Measurements from ENCODE around the gene SAT1. TPM values are rescaled to one million over a fixed set of nuclear protein-coding genes. Genes with fewer than 3 reads are reported as not detected.

Gene SAT1
- total RNA-seq, 3 donors from 2014 or later: 267 to 574 (median 449) TPM

DNA sequence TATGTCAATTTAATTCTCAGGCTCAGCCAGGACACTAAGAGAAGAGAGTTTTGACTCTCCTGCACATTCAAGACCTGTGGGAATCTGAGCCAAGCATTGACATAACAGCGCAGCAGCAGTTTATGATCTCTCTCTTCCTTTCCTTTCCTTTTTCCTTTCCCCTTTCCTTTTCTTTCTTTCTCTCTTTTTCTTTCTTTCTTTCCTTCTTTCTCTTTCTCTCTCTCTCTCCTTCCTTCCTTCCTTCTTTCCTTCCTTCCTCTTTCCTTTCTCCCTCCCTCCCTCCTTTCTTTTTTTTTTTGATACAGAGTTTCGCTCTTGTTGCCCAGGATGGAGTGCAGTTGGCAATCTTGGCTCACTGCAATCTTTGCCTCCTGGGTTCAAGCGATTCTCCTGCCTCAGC is 21.6 kb downstream of the SAT1 start:
- H3K36me3 ChIP-seq (ENCODE audit: low read depth): no peaks in the 10 kb centered on the region
- H3K9me3 ChIP-seq: no peaks in the 10 kb centered on the region
- TF ChIP-seq, protein P1, sequence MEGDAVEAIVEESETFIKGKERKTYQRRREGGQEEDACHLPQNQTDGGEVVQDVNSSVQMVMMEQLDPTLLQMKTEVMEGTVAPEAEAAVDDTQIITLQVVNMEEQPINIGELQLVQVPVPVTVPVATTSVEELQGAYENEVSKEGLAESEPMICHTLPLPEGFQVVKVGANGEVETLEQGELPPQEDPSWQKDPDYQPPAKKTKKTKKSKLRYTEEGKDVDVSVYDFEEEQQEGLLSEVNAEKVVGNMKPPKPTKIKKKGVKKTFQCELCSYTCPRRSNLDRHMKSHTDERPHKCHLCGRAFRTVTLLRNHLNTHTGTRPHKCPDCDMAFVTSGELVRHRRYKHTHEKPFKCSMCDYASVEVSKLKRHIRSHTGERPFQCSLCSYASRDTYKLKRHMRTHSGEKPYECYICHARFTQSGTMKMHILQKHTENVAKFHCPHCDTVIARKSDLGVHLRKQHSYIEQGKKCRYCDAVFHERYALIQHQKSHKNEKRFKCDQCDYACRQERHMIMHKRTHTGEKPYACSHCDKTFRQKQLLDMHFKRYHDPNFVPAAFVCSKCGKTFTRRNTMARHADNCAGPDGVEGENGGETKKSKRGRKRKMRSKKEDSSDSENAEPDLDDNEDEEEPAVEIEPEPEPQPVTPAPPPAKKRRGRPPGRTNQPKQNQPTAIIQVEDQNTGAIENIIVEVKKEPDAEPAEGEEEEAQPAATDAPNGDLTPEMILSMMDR (IDR thresholded peaks at IDR 0.05): no peak
- no peak for DNase-seq
- ATAC-seq: no peak
- H3K4me3 ChIP-seq: no peak overlapping the region
- intact Hi-C loops (cut with DNase I, micrococcal nuclease): no loop called here
- H3K4me1 ChIP-seq (ENCODE audit: low read depth): peaks cover 4% of the 10 kb centered on the region

DNA sequence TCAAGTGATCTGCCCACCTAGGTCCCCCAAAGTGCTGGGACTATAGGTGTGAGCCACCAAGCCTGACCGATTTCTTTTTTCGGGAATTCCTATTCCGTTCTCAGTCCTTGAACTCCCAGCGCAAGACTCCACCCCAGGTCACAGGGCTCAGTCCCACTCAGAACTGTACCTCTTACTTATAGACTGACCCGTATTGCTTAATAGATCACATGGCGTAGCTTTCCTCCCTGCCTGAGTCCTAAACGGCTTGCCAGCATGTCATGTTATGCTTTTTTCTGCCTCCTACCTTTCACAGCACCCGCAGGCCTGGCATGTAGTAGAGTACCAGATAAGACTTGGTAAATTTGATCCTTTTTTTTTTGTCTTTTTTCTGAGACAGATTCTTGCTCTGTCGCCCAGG is 22.4 kb downstream of the SAT1 start:
- ATAC-seq (no peak), DNase-seq (no peak)
- Histone ChIP-seq H3K9me3 (no peaks in the 10 kb centered on the region), H3K4me1 (ENCODE audit: low read depth) (peaks cover 4% of the 10 kb centered on the region), H3K36me3 (ENCODE audit: low read depth) (no peaks in the 10 kb centered on the region), H3K4me3 (no peak overlapping the region)
- intact Hi-C loops (cut with DNase I, micrococcal nuclease): no loop called here
- TF ChIP-seq, protein P1 (IDR thresholded peaks at IDR 0.05): no peak

DNA sequence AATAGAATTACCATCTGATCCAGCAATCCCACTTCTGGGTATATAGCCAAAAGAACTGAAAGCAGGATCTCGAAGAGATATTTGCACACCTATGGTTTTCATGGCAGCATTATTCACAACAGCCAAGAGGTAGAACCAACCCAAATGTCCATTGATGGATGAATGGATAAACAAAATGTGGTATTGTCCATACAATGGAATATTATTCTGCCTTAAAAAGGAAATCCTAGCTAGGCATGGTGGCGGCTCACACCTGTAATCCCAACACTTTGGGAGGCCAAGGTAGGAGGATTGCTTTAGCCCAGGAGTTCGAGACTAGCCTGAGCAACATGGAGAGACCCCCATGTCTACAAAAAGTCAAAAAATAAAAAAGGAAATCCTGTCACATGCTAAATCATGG is 27.3 kb downstream of the SAT1 start:
- Histone ChIP-seq H3K4me3 (no peak overlapping the region), H3K9me3 (no peaks in the 10 kb centered on the region), H3K4me1 (ENCODE audit: low read depth) (no peaks in the 10 kb centered on the region), H3K36me3 (ENCODE audit: low read depth) (no peaks in the 10 kb centered on the region)
- intact Hi-C loops (cut with DNase I, micrococcal nuclease): no loop called here
- TF ChIP-seq, protein P1 (IDR thresholded peaks at IDR 0.05): no peak
- DNase-seq: no peak
- ATAC-seq: no peak

DNA sequence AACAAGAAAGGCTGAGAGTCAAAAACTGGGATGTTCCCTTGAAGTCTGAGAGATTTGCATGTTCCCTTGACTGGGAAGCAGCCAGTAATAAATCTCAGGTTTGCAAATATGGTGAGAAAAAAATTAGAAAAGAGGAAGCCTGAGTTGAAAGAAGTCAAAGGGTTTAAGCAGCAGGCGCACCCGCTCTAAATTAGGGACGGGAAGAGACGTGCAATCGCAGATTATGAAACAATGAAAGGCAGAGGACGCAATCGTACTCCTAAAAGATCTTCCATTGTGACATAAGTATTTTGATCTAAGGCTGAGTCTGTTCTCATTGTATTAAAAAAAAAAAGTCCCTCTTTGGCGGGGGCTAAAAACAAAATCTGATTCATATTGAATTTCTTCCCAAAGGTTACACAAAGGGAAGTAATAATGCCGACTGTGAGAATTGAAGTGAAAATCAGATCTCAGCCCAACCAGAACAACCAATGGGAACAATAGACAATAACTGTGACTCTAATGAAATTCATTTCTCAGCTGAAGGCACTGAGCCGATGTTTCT is 28.2 kb downstream of the SAT1 start:
- H3K4me3 ChIP-seq: no peak overlapping the region
- no peak for DNase-seq
- no peaks in the 10 kb centered on the region for H3K4me1 ChIP-seq (ENCODE audit: low read depth)
- intact Hi-C loops (cut with DNase I, micrococcal nuclease): no loop called here
- ATAC-seq: no peak
- no peaks in the 10 kb centered on the region for H3K36me3 ChIP-seq (ENCODE audit: low read depth)
- TF ChIP-seq, protein P1 (IDR thresholded peaks at IDR 0.05): no peak
- no peaks in the 10 kb centered on the region for H3K9me3 ChIP-seq

DNA sequence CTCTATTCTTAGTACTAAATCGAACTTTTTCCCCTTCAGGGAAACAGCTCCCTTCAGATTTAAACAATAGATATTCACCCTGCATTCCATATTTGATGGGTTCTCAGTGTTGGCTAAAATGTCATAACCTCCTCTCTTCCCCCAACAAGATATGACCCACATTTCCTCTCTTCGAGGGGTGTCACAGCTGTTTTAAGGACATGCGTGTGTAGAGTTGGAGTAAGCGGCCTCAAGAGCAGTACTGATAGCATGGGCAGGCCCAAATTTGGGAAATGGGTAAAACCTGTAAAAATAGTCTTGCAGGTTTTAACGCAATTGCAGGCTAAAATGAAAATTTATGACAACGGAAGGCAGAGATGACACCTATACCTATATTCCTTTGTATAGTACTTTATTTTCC is 28.7 kb downstream of the SAT1 start:
- intact Hi-C loops (cut with DNase I, micrococcal nuclease): no loop called here
- no peak for ATAC-seq

More for the DNA sequence above, 28.7 kb downstream of the SAT1 start:
- DNase-seq: no peak
- TF ChIP-seq, protein P1 (IDR thresholded peaks at IDR 0.05): no peak
- Histone ChIP-seq H3K4me3 (no peak overlapping the region), H3K9me3 (no peaks in the 10 kb centered on the region), H3K36me3 (ENCODE audit: low read depth) (no peaks in the 10 kb centered on the region), H3K4me1 (ENCODE audit: low read depth) (no peaks in the 10 kb centered on the region)
